Stimulated activated CD8-positive, alpha-beta memory T cell treated with anti-CD3 and anti-CD28 coated beads, Interleukin-7, amount 100 ng/mL, for 1 hour (primary cell): Measurements from ENCODE around the gene NDUFAF3.
"Not testable (repeated sequence)": the region's sequence is repeated elsewhere in the genome, so short reads cannot be mapped to it uniquely, and the experiment has no call there.

Source experiments
- DNase-seq, 2 donors: peaks; one replicate each; pipeline ENCODE4 v3.0.0-alpha.2; 2020; ENCODE audit warnings: low read depth in 2 of 2

Gene NDUFAF3

DNA sequence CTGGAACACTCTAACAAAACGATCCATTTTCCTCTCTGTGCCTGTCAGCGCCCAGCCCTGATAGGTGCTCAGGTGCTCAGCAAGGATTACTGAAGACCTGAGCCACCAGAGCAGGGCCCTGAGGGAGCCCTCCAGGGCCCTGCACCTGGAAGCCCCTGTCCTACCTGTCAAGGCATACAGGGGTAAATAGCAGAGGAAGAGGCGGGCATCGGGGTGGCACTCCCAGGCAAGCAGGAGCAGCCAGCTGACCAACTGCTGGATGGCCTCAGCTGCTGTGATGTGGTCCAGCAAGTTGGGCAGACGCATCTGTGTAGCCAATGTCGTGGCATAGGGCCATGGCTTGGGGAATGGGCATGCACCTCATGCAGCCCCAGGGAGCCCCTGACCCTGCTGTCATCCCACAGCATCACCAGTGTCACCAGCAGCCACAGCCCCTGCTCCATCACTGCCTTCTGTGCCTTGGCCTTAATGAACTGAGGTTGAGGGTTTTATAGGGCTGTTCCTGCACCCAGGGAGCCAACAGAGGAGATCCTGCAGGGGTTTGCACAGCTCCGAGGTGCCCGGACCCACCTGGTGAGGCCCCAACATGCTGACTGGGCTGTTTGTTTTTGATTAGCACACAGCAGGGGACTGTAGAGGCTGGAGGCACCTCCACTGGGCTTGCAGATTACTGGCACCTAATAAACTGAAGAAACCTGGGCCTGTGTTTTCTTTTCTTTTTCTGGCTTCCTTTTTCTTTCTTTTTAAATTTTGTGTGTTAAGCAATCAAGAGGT, 22.6 kb upstream of the NDUFAF3 start:
- DNase-seq = no peak

DNA sequence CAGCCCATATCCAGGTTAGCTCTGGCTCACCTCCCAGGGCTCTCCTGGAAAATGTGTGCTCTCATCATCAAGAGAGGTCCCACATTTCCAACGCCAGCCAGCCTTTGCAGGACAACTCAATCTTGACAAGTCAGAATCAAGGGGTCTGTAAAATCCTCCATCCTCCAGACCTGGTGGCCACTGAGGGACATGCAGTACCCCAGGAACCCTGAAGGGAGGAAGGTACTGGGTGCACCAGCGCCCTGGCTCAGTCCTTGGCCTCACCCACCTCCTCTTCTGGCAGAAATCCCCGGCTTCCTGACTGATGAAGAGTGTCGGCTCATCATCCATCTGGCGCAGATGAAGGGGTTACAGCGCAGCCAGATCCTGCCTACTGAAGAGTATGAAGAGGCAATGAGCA, 20.8 kb upstream of the NDUFAF3 start:
- no peak for DNase-seq

DNA sequence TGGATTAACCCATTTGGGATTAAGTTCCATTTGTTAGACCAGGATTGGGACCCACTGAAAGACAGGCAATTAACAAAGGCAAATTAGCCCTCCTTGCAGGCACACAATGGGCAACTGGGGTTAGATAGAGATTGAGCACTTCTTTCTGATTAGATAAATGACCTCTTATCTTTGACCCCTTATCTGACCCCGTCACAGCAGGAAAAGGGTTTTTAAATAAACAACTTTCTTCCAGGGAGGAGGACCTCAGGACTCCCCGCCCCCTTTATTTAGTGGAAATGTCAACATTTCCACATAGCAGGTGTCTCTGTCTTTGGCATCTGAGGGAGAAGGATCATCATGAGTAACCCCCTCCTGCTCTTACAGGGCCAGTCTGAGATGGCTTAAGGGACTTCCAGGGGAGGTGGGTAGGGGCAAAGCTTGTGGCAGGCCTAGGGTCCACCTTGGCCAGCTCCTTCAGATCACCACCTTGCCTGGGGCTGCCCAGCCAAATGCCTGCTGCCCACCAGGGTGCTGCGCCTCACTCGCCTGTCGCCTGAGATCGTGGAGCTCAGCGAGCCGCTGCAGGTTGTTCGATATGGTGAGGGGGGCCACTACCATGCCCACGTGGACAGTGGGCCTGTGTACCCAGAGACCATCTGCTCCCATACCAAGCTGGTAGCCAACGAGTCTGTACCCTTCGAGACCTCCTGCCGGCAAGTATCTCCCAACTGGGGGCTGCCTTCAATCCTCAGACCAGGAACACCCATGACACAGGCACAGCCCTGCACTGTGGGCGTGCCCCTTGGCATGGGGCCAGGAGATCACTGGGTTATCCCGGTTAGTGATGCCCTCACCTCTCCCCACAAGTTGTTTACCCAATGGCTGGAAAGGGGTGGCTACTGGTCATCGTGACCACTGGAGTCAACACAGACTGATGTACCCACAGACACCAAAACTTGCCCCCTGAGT, 17.3 kb upstream of the NDUFAF3 start:
- DNase-seq = no peak

DNA sequence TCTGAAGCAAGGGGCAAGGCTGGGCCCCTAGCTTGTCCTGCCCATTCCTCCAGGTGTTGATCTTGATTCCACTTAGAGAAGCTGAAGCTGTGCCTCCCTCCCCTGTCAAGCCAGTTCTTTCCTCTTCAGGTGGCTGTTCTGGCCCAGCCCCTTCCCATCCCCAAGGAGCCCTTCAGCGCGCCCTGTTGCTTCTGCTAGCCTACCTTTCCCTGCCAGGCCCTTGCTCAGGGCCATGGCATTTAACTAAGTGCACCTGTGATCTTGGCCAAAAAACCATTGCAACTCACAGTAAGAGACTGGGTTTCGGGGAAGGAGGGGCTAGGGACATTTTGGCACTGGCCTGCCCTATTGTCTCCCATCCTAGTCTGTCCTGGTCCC, 16.6 kb upstream of the NDUFAF3 start:
- DNase-seq = no peak

DNA sequence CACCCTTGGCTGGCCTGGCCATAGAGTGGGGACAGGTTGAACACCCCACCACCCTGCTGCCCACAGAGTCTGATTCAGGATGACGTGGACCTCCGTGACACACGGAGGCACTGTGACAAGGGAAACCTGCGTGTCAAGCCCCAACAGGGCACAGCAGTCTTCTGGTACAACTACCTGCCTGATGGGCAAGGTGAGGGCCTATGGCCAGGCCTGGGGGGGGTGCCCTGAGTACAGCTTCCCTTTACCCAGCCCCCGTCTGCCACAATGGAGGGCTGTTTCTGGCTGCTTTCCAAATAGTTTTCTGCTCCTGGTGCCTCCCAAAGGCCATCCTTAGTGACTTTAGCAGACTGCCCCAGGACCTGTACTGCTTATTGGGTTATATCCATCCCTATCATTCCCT, 15.9 kb upstream of the NDUFAF3 start:
- no peak for DNase-seq

DNA sequence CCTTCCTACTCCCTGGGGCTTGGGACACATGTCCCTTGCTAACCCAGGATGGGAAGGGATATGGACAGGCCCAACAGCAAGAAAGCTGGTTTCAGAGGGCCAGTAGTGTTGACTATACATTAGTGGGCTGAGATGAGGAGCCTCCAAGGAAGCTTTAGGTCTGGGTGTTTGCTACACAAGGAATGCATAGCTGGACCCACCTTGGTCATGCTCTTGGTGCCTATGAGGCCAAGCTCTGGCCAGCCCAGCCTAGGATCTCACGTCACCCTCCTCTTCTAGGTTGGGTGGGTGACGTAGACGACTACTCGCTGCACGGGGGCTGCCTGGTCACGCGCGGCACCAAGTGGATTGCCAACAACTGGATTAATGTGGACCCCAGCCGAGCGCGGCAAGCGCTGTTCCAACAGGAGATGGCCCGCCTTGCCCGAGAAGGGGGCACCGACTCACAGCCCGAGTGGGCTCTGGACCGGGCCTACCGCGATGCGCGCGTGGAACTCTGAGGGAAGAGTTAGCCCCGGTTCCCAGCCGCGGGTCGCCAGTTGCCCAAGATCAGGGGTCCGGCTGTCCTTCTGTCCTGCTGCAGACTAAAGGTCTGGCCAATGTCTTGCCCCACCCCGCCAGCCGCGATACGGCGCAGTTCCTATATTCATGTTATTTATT, 15.4 kb upstream of the NDUFAF3 start:
- DNase-seq = no peak

DNA sequence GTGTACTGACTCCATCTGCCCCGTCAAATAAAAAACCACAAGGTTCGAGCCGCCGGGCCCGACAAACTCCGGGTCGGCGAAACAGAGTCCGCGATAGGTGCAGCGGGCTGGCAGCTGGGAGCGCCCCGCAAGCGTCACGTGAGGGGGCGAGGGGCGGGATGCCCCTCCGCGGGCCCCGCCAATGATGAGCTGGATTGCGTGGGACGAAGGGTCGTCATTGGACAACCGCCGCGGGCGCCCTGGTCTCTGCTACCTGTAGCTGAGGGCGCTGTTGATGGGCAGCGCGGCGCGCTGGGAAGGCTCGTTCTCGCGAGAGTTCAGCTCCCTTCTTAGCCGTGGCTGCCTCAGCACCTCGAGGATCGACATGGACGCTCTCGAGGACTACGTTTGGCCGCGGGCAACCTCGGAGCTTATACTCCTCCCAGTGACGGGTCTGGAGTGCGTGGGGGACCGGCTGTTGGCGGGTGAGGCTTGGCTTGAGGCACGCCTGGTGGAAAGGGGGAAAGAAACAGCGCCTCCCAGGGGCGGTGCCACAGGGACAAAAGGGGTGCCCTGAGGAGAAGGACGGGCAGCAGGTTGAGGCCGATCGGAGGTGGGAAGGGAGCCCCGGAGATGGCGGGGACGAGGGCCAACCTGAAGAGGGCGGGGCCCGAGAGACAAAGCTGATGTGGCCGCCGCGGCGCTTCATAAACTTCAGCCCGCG, 14.7 kb upstream of the NDUFAF3 start, which contains the start of gene WDR6:
WDR6 (plus strand) TSS at position 324 of the 703 bp plus-strand sequence; CDS start at position 365, 41 bp downstream.
- DNase-seq = peak; percentile 89 to 93

DNA sequence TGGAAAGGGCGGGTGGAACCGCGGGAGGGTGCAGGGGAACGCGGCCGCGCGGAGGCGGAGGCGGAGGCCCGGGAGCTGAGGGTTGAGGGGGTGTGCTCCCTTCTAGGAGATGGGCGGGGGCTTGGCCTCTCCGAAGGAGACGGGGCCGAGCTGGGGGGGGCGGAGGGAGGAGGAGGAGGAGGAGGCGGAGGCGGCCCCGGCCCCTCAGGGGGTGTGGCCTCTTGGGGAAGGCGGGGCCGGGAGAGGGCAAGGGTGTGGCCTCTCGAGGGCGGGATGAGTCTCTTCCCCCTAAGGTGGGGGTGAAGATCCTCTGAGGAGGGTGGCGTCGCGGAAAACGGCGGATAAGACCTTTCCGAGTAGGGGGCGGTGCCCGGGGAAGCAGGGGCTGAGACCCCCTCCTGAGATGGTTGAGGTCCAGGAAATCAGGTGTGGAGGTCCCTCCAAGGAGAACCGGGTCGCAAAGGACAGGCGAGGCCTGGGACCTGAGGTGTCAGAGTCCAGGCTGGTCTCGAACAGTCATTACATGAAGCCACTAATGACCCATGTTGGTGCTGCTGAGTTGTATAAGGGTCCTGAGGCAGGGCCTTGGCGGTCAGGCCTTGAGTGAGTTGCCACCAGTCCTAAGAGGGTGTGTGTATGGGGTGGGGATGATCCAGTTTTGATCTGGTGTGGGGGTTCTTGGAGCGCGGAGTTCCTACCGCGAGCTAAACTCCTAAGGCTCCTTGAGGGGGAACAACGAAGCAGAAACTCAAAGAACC, 14.0 kb upstream of the NDUFAF3 start:
- peak; percentile 69 to 77 for DNase-seq

DNA sequence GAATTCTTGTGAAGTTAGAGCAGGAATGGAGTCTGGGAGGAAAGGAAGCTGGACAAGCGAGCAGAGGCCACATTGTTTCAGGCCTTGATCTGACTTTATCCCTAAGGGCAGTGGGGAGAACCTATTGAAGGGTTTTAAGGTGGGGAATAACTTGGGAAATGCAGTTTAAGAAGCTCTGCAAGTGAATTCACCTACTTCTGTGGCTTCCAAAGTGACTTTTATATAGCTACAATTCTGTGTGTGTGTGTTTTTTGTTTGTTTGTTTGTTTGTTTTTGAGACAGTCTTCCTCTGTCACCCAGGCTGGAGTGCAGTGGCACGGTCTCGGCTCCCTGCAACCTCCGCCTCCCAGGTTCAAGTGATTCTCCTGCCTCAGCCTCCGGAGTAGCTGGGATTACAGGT, 13.3 kb upstream of the NDUFAF3 start:
- DNase-seq = not testable (repeated sequence)

DNA sequence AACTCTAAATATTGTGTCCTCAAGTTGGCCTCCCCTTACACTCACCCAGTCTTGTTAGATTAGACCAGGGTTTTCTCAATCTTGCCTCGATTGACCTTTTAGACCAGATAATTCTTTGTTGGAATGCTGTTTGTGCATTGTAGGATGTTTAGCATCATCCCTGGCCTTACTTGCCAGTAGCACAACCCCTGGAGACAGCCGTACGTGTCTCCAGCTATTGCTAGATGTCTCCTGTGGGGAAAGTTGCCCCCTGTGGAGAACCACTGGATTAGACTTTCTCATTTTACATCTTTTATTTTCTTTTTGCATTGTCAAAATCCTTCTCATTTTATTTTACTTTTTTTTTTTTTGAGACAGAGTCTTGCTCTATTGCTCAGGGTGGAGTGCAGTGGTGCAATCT, 12.5 kb upstream of the NDUFAF3 start:
- no peak for DNase-seq

DNA sequence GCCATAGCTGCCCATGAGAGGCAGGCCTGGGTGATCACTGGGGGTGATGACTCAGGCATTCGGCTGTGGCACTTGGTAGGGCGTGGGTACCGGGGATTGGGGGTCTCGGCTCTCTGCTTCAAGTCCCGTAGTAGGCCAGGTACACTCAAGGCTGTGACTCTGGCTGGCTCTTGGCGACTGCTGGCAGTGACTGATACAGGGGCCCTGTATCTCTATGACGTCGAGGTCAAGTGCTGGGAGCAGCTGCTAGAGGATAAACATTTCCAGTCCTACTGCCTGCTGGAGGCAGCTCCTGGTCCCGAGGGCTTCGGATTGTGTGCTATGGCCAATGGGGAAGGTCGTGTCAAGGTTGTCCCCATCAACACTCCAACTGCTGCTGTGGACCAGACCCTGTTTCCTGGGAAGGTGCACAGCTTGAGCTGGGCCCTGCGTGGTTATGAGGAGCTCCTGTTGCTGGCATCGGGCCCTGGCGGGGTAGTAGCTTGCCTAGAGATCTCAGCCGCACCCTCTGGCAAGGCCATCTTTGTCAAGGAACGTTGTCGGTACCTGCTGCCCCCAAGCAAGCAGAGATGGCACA, 9.4 kb upstream of the NDUFAF3 start:
- DNase-seq = no peak

DNA sequence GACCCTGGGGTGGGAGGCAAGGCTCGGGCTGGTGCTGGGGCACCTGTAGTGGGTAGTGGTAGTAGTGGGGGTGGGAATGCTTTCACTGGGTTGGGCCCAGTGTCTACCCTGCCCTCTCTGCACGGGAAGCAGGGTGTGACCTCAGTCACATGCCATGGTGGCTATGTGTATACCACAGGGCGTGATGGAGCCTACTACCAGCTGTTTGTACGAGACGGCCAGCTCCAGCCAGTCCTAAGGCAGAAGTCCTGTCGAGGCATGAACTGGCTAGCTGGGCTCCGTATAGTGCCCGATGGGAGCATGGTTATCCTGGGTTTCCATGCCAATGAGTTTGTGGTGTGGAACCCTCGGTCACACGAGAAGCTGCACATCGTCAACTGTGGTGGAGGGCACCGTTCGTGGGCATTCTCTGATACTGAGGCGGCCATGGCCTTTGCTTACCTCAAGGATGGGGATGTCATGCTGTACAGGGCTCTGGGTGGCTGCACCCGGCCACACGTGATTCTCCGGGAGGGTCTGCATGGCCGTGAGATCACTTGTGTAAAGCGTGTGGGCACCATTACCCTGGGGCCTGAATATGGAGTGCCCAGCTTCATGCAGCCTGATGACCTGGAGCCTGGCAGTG, 8.7 kb upstream of the NDUFAF3 start:
- no peak for DNase-seq

DNA sequence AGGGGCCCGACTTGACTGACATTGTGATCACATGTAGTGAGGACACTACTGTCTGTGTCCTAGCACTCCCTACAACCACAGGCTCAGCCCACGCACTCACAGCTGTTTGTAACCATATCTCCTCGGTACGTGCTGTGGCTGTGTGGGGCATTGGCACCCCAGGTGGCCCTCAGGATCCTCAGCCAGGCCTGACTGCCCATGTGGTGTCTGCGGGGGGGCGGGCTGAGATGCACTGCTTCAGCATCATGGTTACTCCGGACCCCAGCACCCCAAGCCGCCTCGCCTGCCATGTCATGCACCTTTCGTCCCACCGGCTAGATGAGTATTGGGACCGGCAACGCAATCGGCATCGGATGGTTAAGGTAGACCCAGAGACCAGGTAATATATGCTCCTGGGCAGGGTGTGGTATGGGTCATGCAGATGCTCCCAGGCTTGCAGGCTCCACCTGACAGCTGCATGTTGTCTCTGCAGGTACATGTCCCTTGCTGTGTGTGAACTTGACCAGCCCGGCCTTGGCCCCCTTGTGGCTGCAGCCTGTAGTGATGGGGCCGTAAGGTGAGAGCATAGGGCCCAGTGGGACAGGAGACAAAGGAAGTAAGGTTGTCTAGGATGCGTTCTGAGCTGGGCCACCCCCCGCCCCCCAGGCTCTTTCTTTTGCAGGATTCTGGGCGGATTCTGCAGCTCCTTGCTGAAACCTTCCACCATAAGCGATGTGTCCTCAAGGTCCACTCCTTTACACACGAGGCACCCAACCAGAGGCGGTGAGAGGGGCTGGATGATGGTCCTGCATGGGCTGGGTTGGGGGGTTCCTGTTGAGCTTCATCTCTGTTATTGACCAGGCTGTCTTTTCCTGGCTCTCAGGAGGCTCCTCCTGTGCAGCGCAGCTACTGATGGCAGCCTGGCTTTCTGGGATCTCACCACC, 7.9 kb upstream of the NDUFAF3 start:
- peak in 1 of 2 donors; percentile 27 for DNase-seq

DNA sequence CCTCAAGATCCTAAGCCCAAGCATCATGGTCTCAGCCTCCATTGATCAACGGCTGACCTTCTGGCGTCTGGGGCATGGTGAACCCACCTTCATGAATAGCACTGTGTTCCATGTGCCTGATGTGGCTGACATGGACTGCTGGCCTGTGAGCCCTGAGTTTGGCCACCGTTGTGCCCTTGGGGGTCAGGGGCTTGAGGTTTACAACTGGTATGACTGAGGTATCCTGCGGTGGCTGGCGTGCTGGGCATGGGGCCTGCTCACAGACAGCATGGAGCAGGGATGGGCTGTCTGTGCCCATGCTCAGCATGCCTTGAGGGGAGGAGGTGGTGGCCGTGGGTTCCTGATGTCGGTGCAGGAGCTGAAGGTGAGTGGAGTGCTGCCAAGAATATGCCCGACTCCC, 6.8 kb upstream of the NDUFAF3 start:
- DNase-seq = no peak

DNA sequence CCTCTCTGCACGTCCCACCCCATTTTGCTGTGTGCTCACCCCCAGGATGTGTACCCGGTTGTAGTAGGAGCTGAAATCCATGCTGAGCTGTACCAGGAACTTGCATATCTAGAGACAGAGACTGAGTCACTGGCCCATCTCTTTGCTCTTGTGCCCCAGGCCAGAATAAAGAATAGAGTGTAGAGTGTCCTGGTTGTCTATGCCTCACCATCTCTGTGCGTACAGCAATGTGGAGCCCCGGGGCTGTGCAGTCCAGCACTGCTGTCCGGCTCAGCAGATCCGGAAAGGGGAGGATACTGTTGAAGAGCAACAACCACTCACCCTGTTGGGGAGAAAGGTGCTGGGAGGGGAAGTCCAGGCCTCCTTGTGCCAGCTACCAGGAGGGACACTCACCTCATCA, 6.2 kb upstream of the NDUFAF3 start:
- no peak for DNase-seq

DNA sequence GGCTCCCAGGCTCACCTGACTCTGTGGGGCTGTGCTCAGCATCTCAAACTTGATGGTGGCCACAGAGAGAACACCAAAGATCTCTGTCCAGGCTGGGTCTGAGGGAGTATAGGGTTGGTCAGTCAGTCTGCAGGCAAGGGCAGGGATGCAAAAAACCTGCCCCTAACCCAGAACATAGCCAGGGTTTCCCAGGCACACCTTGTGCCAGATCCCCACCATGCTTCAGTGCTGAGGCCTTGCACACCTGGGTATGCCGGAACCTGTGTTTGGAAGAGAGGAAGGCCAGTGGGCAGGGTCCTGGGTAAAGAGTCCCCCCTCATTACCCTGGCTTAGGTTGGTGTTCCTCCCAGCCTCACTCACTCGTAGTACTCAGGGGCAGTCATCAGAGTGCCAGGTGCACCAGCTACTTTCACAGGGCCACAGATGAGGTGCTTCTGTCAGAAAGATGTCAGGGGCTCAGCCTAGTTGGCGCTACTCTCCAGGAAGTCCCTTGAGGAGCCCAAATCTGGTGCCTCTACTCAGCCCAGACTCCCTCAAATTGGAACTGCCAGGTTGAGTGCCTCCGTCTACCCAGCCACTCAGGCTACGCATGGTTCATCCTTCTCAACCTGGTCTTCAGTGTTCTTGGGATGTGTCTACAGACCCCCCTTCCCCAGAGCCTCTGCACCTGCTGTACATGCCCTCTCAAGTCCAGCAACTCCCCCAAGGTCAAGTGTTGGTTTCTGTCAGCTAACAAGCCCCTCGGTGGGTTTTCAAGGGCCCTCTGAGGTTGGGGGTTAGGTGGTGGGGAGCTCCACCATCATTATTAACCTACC, 5.3 kb upstream of the NDUFAF3 start:
- no peak for DNase-seq

DNA sequence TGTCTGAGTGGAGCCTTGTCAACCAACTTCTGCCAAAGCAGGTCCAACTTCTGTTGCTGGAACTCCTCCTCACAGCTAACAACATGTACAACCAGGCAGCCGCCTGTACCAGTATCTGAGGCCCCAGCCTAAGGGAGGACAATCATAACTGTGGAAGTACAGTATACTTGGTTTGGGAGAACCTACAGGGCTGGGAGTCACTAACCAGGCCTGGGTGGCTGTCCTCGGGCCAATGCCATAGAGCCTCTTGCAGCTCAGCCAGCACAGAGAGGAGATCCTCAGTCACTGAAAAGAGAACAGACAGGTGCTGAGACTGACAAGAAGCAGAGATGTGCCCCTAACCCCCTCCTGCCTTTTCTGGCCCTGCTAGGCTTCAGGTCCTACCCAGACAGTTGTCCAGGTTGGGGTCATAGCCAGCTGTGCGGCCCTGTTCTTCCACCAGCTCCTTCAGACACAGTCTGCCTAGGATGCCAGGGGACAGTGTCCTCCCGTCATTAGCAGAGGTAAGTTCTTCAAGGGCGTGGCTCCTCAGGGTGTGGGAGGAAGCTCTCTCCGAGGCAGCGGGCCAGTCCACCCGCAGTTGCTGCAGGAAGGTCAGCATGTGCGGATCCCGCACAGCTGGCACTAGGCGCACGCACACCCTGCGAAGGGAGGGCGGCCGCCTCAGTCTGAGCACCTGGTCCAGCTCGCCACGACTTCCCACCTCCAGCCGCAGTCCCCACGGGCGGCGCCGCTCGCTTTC, 4.5 kb upstream of the NDUFAF3 start:
- no peak for DNase-seq
